NB4 (cell line): ENCODE results near the gene EEF2KMT.

Source experiments
- POLR2A ChIP-seq: IDR thresholded peaks from 2 replicates; pipeline ENCODE4 v1.6.1; 2011; ENCODE audit warnings: mild to moderate bottlenecking; ENCODE audit not compliant: insufficient read length; ENCODE audit errors: extremely low read depth
- TF ChIP-seq, protein P1 (sequence below): IDR thresholded peaks from 2 replicates; pipeline ENCODE4 v1.6.1; 2011; ENCODE audit warnings: low read depth, low read length
- TF ChIP-seq, protein P2 (sequence below): IDR thresholded peaks from one replicate; pipeline ENCODE4 v1.5.1; 2012; ENCODE audit warnings: low read depth, low read length

GRCh38 chr16:5073279-5073629 lies 24.3 kb downstream of the EEF2KMT start:
- TF ChIP-seq, protein P1, sequence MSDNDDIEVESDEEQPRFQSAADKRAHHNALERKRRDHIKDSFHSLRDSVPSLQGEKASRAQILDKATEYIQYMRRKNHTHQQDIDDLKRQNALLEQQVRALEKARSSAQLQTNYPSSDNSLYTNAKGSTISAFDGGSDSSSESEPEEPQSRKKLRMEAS, result no peak
- TF ChIP-seq, protein P2, sequence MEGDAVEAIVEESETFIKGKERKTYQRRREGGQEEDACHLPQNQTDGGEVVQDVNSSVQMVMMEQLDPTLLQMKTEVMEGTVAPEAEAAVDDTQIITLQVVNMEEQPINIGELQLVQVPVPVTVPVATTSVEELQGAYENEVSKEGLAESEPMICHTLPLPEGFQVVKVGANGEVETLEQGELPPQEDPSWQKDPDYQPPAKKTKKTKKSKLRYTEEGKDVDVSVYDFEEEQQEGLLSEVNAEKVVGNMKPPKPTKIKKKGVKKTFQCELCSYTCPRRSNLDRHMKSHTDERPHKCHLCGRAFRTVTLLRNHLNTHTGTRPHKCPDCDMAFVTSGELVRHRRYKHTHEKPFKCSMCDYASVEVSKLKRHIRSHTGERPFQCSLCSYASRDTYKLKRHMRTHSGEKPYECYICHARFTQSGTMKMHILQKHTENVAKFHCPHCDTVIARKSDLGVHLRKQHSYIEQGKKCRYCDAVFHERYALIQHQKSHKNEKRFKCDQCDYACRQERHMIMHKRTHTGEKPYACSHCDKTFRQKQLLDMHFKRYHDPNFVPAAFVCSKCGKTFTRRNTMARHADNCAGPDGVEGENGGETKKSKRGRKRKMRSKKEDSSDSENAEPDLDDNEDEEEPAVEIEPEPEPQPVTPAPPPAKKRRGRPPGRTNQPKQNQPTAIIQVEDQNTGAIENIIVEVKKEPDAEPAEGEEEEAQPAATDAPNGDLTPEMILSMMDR, result no peak
- no peak for TF ChIP-seq POLR2A
